PFSK-1 (cell line): ENCODE data around the gene CLIC3.

ENCODE experiments used
- FOXP2 ChIP-seq: optimal IDR thresholded peaks from 2 replicates; pipeline ENCODE3; 2011; ENCODE audit warnings: borderline replicate concordance, control low read depth, inconsistent platforms; ENCODE audit not compliant: insufficient read depth; ENCODE audit errors: extremely low read length, extremely low read depth
- POLR2AphosphoS5 ChIP-seq: IDR thresholded peaks from 2 replicates; pipeline ENCODE4 v1.6.1; 2012; ENCODE audit warnings: low read depth, mild to moderate bottlenecking, control low read depth, low read length, moderate library complexity
- TAF1 ChIP-seq: IDR thresholded peaks from 2 replicates; pipeline ENCODE4 v1.6.1; 2012; ENCODE audit warnings: low read length, control low read depth, borderline replicate concordance; ENCODE audit not compliant: insufficient read depth
- TF ChIP-seq, protein P1 (sequence below), 2 experiments: IDR thresholded peaks; 2 replicates each; pipeline versions ENCODE4 v1.6.1 to v1.8.0; 2011 to 2012; ENCODE audit warnings: low read depth in 2 of 2, low read length in 2 of 2, control low read depth in 1 of 2, inconsistent platforms in 1 of 2, mild to moderate bottlenecking in 1 of 2, moderate library complexity in 1 of 2; ENCODE audit not compliant: insufficient read depth in 1 of 2

DNA sequence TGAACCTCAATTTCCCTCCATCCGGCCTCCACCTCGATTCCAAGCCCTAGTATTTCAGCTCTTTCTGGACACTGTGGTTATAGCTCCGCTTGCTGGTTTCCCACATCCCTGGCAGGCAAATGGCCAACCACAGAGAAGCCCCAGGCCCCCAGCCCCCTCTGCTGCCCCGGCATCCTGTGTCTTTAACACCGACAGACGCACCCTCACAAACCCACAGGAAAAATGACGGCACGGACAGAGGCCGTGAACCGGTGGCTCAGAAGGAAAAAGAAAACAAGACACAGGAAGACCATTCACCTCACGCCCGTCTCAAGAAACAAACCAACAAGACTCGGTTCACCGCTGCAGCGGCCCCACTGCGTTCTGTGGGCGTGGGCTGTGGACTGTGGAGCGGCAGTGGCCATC is 1.5 kb upstream of the CLIC3 start:
- TF ChIP-seq POLR2AphosphoS5: no peak
- TF ChIP-seq, protein P1, sequence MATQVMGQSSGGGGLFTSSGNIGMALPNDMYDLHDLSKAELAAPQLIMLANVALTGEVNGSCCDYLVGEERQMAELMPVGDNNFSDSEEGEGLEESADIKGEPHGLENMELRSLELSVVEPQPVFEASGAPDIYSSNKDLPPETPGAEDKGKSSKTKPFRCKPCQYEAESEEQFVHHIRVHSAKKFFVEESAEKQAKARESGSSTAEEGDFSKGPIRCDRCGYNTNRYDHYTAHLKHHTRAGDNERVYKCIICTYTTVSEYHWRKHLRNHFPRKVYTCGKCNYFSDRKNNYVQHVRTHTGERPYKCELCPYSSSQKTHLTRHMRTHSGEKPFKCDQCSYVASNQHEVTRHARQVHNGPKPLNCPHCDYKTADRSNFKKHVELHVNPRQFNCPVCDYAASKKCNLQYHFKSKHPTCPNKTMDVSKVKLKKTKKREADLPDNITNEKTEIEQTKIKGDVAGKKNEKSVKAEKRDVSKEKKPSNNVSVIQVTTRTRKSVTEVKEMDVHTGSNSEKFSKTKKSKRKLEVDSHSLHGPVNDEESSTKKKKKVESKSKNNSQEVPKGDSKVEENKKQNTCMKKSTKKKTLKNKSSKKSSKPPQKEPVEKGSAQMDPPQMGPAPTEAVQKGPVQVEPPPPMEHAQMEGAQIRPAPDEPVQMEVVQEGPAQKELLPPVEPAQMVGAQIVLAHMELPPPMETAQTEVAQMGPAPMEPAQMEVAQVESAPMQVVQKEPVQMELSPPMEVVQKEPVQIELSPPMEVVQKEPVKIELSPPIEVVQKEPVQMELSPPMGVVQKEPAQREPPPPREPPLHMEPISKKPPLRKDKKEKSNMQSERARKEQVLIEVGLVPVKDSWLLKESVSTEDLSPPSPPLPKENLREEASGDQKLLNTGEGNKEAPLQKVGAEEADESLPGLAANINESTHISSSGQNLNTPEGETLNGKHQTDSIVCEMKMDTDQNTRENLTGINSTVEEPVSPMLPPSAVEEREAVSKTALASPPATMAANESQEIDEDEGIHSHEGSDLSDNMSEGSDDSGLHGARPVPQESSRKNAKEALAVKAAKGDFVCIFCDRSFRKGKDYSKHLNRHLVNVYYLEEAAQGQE (IDR thresholded peaks at IDR 0.05; ENCODE audit: insufficient read depth in 1 of 2, low read depth in 2 of 2, low read length in 2 of 2): no peak
- no peak for TF ChIP-seq TAF1
- no peak for TF ChIP-seq FOXP2
